BLaER1 treated with 17β-estradiol and CSF1 and Interleukin-3, amounts not matched to agents 10 nM and 100 nM (cell line): ENCODE data around the gene NUP93.
A peak's percentile ranks its signal among the peaks of the same experiment; 100 is the strongest.
"Not testable (repeated sequence)": the region's sequence is repeated elsewhere in the genome, so short reads cannot be mapped to it uniquely, and the experiment has no call there.

Source experiments
- H3K27ac ChIP-seq, 11 experiments: shearing (Covaris generic); formaldehyde crosslinking; 2 replicates each; pipeline ENCODE4 v1.8.1; 2022
- H3K27me3 ChIP-seq, 11 experiments: shearing (Covaris generic); formaldehyde crosslinking; 2 replicates each; pipeline ENCODE4 v1.8.1; 2022
- H3K36me3 ChIP-seq, 11 experiments: shearing (Covaris generic); formaldehyde crosslinking; 2 replicates each; pipeline ENCODE4 v1.8.1; 2022
- H3K4me1 ChIP-seq, 10 experiments: shearing (Covaris generic); formaldehyde crosslinking; 2 replicates each; pipeline ENCODE4 v1.8.1; 2022
- H3K4me2 ChIP-seq, 11 experiments: shearing (Covaris generic); formaldehyde crosslinking; 2 replicates each; pipeline ENCODE4 v1.8.1; 2022
- H3K4me3 ChIP-seq, 10 experiments: shearing (Covaris generic); formaldehyde crosslinking; 2 replicates each; pipeline ENCODE4 v1.8.1; 2022
- H3K9ac ChIP-seq, 11 experiments: shearing (Covaris generic); formaldehyde crosslinking; 2 replicates each; pipeline ENCODE4 v1.8.1; 2022
- H3K9me3 ChIP-seq, 11 experiments: shearing (Covaris generic); formaldehyde crosslinking; replicated peaks in 1 of 11; 2 replicates each; pipeline ENCODE4 v1.8.1; 2022
- H4K20me1 ChIP-seq, 11 experiments: shearing (Covaris generic); formaldehyde crosslinking; 2 replicates each; pipeline ENCODE4 v1.8.1; 2022
- Cebpa-rat ChIP-seq, 11 experiments: shearing (Covaris generic); IDR thresholded peaks; 2 replicates each; pipeline ENCODE4 v1.8.1; 2022

The NUP93 gene

GRCh38 chr16:56732832-56733231 lies 2.9 kb downstream of the NUP93 start:
- Histone ChIP-seq H3K4me1 (peaks cover 40 to 73% (median 54%) of the 10 kb centered on the region in 10 experiments), H3K9ac (peak overlapping the region in 2 of 11 experiments; percentile 46 to 93; a peak in 3 of 22 replicates), H4K20me1 (peaks cover 8 to 77% (median 66%) of the 10 kb centered on the region in 11 experiments; a peak in 20 of 22 replicates), H3K4me2 (peak overlapping the region in 5 of 11 experiments; percentile 2 to 99 (median 43); a peak in 7 of 22 replicates), H3K36me3 (peaks cover 9 to 55% (median 30%) of the 10 kb centered on the region in 11 experiments; a peak in 20 of 22 replicates), H3K9me3 (peaks cover 0 to 6% (median 2%) of the 10 kb centered on the region in 11 experiments; a peak in 11 of 22 replicates), H3K4me3 (no peak overlapping the region), H3K27me3 (no peaks in the 10 kb centered on the region), H3K27ac (no peak overlapping the region)
- TF ChIP-seq Cebpa-rat (IDR thresholded peaks at IDR 0.05), result no peak

- H4K20me1 ChIP-seq, result peaks cover 8 to 84% (median 72%) of the 10 kb centered on the region in 11 experiments; a peak in 20 of 22 replicates
- H3K4me2 ChIP-seq, result peak overlapping the region in 3 of 11 experiments; percentile 11 to 76 (median 60); a peak in 3 of 22 replicates
- H3K27ac ChIP-seq, result no peak overlapping the region
- peaks cover 14 to 65% (median 40%) of the 10 kb centered on the region in 11 experiments for H3K36me3 ChIP-seq
- peaks cover 0 to 17% (median 11%) of the 10 kb centered on the region in 11 experiments; a peak in 14 of 22 replicates for H3K9me3 ChIP-seq
- no peak overlapping the region for H3K9ac ChIP-seq
- no peaks in the 10 kb centered on the region for H3K27me3 ChIP-seq
- TF ChIP-seq Cebpa-rat (IDR thresholded peaks at IDR 0.05), result no peak
- no peak overlapping the region for H3K4me3 ChIP-seq
- H3K4me1 ChIP-seq, result peaks cover 31 to 64% (median 46%) of the 10 kb centered on the region in 10 experiments
These were observed 4.5 kb downstream of the NUP93 start for GRCh38 chr16:56734429-56734828.

GRCh38 chr16:56736476-56736875 lies 6.5 kb downstream of the NUP93 start:
- no peak overlapping the region for H3K4me3 ChIP-seq
- H3K27ac ChIP-seq, result no peak overlapping the region
- H3K9me3 ChIP-seq, result peaks cover 0 to 17% (median 11%) of the 10 kb centered on the region in 11 experiments; a peak in 14 of 22 replicates
- no peak overlapping the region; a peak in 1 of 22 replicates for H3K4me2 ChIP-seq
- peaks cover 8 to 78% (median 67%) of the 10 kb centered on the region in 11 experiments; a peak in 20 of 22 replicates for H4K20me1 ChIP-seq
- H3K9ac ChIP-seq, result no peak overlapping the region
- H3K4me1 ChIP-seq, result peaks cover 18 to 50% (median 33%) of the 10 kb centered on the region in 10 experiments
- no peak for TF ChIP-seq Cebpa-rat (IDR thresholded peaks at IDR 0.05)
- peaks cover 14 to 62% (median 40%) of the 10 kb centered on the region in 11 experiments for H3K36me3 ChIP-seq
- no peaks in the 10 kb centered on the region for H3K27me3 ChIP-seq

- peaks cover 14 to 78% (median 66%) of the 10 kb centered on the region in 11 experiments; a peak in 20 of 22 replicates for H4K20me1 ChIP-seq
- H3K9ac ChIP-seq, result no peak overlapping the region
- H3K4me3 ChIP-seq, result no peak overlapping the region
- H3K4me2 ChIP-seq, result no peak overlapping the region
- peaks cover 0 to 17% (median 11%) of the 10 kb centered on the region in 11 experiments; a peak in 14 of 22 replicates for H3K9me3 ChIP-seq
- H3K27me3 ChIP-seq, result no peaks in the 10 kb centered on the region
- peaks cover 14 to 55% (median 38%) of the 10 kb centered on the region in 11 experiments for H3K36me3 ChIP-seq
- no peak overlapping the region for H3K27ac ChIP-seq
- no peak for TF ChIP-seq Cebpa-rat (IDR thresholded peaks at IDR 0.05)
- H3K4me1 ChIP-seq, result peaks cover 7 to 47% (median 23%) of the 10 kb centered on the region in 10 experiments; a peak in 18 of 20 replicates
These were observed 7.6 kb downstream of the NUP93 start for GRCh38 chr16:56737539-56737938.

- no peak overlapping the region for H3K9ac ChIP-seq
- H3K4me2 ChIP-seq, result no peak overlapping the region
- no peak overlapping the region for H3K4me3 ChIP-seq
- H3K4me1 ChIP-seq, result peaks cover 6 to 41% (median 20%) of the 10 kb centered on the region in 10 experiments; a peak in 17 of 20 replicates
- peaks cover 0 to 17% (median 11%) of the 10 kb centered on the region in 11 experiments; a peak in 14 of 22 replicates for H3K9me3 ChIP-seq
- peaks cover 14 to 53% (median 39%) of the 10 kb centered on the region in 11 experiments for H3K36me3 ChIP-seq
- H3K27ac ChIP-seq, result no peak overlapping the region
- H4K20me1 ChIP-seq, result peaks cover 16 to 78% (median 66%) of the 10 kb centered on the region in 11 experiments; a peak in 21 of 22 replicates
- no peaks in the 10 kb centered on the region for H3K27me3 ChIP-seq
- TF ChIP-seq Cebpa-rat (IDR thresholded peaks at IDR 0.05), result no peak
These were observed 8.3 kb downstream of the NUP93 start for GRCh38 chr16:56738221-56738620.

- Histone ChIP-seq H3K4me1 (peaks cover 6 to 30% (median 17%) of the 10 kb centered on the region in 10 experiments; a peak in 17 of 20 replicates), H3K9me3 (peaks cover 0 to 17% (median 11%) of the 10 kb centered on the region in 11 experiments; a peak in 14 of 22 replicates), H3K36me3 (peaks cover 14 to 51% (median 36%) of the 10 kb centered on the region in 11 experiments), H4K20me1 (peaks cover 18 to 77% (median 66%) of the 10 kb centered on the region in 11 experiments; a peak in 21 of 22 replicates)
- not testable (repeated sequence) for H3K9ac ChIP-seq, H3K27ac ChIP-seq, H3K27me3 ChIP-seq, H3K4me2 ChIP-seq, H3K4me3 ChIP-seq
These were observed 9.4 kb downstream of the NUP93 start for GRCh38 chr16:56739378-56739777.

GRCh38 chr16:56741399-56741798 lies 11.5 kb downstream of the NUP93 start:
- TF ChIP-seq Cebpa-rat (IDR thresholded peaks at IDR 0.05), result no peak
- Histone ChIP-seq H4K20me1 (peaks cover 22 to 77% (median 66%) of the 10 kb centered on the region in 11 experiments; a peak in 19 of 22 replicates), H3K4me3 (no peak overlapping the region), H3K9me3 (peaks cover 0 to 17% (median 11%) of the 10 kb centered on the region in 11 experiments; a peak in 14 of 22 replicates), H3K36me3 (peaks cover 14 to 31% (median 25%) of the 10 kb centered on the region in 11 experiments), H3K4me2 (no peak overlapping the region), H3K27me3 (no peaks in the 10 kb centered on the region), H3K9ac (no peak overlapping the region), H3K4me1 (peaks cover 0 to 11% (median under 1%) of the 10 kb centered on the region in 10 experiments; a peak in 3 of 20 replicates), H3K27ac (no peak overlapping the region)

- Histone ChIP-seq H3K27ac (no peak overlapping the region), H3K27me3 (no peaks in the 10 kb centered on the region), H3K9me3 (peaks cover 0 to 16% (median 11%) of the 10 kb centered on the region in 11 experiments; a peak in 14 of 22 replicates), H3K4me3 (no peak overlapping the region), H3K36me3 (peaks cover 10 to 24% (median 18%) of the 10 kb centered on the region in 11 experiments), H3K4me2 (no peak overlapping the region), H4K20me1 (peaks cover 22 to 77% (median 66%) of the 10 kb centered on the region in 11 experiments; a peak in 20 of 22 replicates), H3K9ac (no peak overlapping the region), H3K4me1 (peaks cover 0 to 11% (median 0%) of the 10 kb centered on the region in 10 experiments; a peak in 3 of 20 replicates)
- no peak for TF ChIP-seq Cebpa-rat (IDR thresholded peaks at IDR 0.05)
These were observed 12.4 kb downstream of the NUP93 start for GRCh38 chr16:56742030-56742984.
